HG03575 (cell line): ENCODE results near the gene COL3A1.

Experiments used
- ATAC-seq: cut with Tn5 transposase; IDR thresholded peaks from one replicate; pipeline ENCODE4 v1.9.1; 2021; ENCODE audit not compliant: unreplicated experiment, insufficient number of reproducible peaks, low FRiP score; ENCODE audit errors: extremely low read depth

The COL3A1 gene

GRCh38 chr2:189013031-189013430 lies 38.9 kb downstream of the COL3A1 start:
- no peak for ATAC-seq

- ATAC-seq: no peak
Observed at GRCh38 chr2:189013671-189014448, 39.7 kb downstream of the COL3A1 start.

GRCh38 chr2:189014449-189015138 lies 40.4 kb downstream of the COL3A1 start:
- no peak for ATAC-seq

GRCh38 chr2:189015359-189015758 lies 41.2 kb downstream of the COL3A1 start:
- no peak for ATAC-seq

GRCh38 chr2:189016311-189016861 lies 42.2 kb downstream of the COL3A1 start:
- no peak for ATAC-seq

- no peak for ATAC-seq
Observed at GRCh38 chr2:189018631-189019030, 44.5 kb downstream of the COL3A1 start.

- no peak for ATAC-seq
Observed at GRCh38 chr2:189020179-189020578, 46.0 kb downstream of the COL3A1 start.

- no peak for ATAC-seq
Observed at GRCh38 chr2:189022053-189022481, 47.9 kb downstream of the COL3A1 start.

GRCh38 chr2:189022492-189022891 lies 48.3 kb downstream of the COL3A1 start:
- no peak for ATAC-seq

GRCh38 chr2:189024901-189025618 lies 50.9 kb downstream of the COL3A1 start:
- peak; percentile 53 for ATAC-seq

- no peak for ATAC-seq
Observed at GRCh38 chr2:189037518-189037917, 63.3 kb downstream of the COL3A1 start.

GRCh38 chr2:189045836-189046235 lies 71.7 kb downstream of the COL3A1 start:
- no peak for ATAC-seq

- ATAC-seq: no peak
Observed at GRCh38 chr2:189046320-189046719, 72.1 kb downstream of the COL3A1 start.

- no peak for ATAC-seq
Observed at GRCh38 chr2:189047171-189047888, 73.2 kb downstream of the COL3A1 start.

- ATAC-seq: no peak
Observed at GRCh38 chr2:189048189-189048588, 74.0 kb downstream of the COL3A1 start.

- no peak for ATAC-seq
Observed at GRCh38 chr2:189049709-189050164, 75.6 kb downstream of the COL3A1 start.

GRCh38 chr2:189050165-189050712 lies 76.1 kb downstream of the COL3A1 start:
- ATAC-seq: no peak

- ATAC-seq: no peak
Observed at GRCh38 chr2:189056200-189057106, 82.3 kb downstream of the COL3A1 start.
